Keratinocyte (primary cell): ENCODE data around the gene ANO10. TPM values are rescaled to one million over a fixed set of nuclear protein-coding genes. Genes with fewer than 3 reads are reported as not detected.

Source experiments
- DNase-seq: peaks from one replicate; pipeline ENCODE4 v3.0.0-alpha.2; 2011; ENCODE audit warnings: low read depth, missing footprints, low spot score
- FAIRE-seq: peaks from 2 replicates; lab custom pipeline; 2011; peaks lifted over from hg19 to GRCh38; lab: Jason Lieb, UNC
- H2AFZ ChIP-seq: 2 replicates; pipeline ENCODE4 v1.6.0; 2012; ENCODE audit warnings: low read length, control low read depth, inconsistent platforms; ENCODE audit not compliant: control insufficient read depth
- H3K27ac ChIP-seq: 2 replicates; pipeline ENCODE4 v1.5.1; 2011; ENCODE audit warnings: low read length; ENCODE audit not compliant: control insufficient read depth, insufficient read depth
- H3K27me3 ChIP-seq: 3 replicates; pipeline ENCODE4 v1.6.0; 2011; ENCODE audit warnings: low read length; ENCODE audit not compliant: control insufficient read depth, insufficient read depth; ENCODE audit errors: extremely low read depth
- H3K36me3 ChIP-seq, 2 experiments: 2 replicates in 1 of 2; 3 replicates in 1 of 2; pipeline ENCODE4 v1.5.1; 2011; ENCODE audit warnings: low read length in 2 of 2, mild to moderate bottlenecking in 1 of 2; ENCODE audit not compliant: control insufficient read depth in 2 of 2, insufficient read depth in 2 of 2; ENCODE audit errors: extremely low read depth in 1 of 2
- H3K4me1 ChIP-seq: 3 replicates; pipeline ENCODE4 v1.5.1; 2011; ENCODE audit warnings: low read length; ENCODE audit not compliant: control insufficient read depth, insufficient read depth; ENCODE audit errors: extremely low read depth
- H3K4me2 ChIP-seq: 3 replicates; pipeline ENCODE4 v1.6.0; 2011; ENCODE audit warnings: low read depth, low read length; ENCODE audit not compliant: control insufficient read depth, insufficient read depth; ENCODE audit errors: extremely low read depth
- H3K4me3 ChIP-seq, 3 experiments: fragments of 200-600 bp in 1 of 3; sonication (generic) in 1 of 3; 2 replicates in 2 of 3; 3 replicates in 1 of 3; pipeline ENCODE4 v1.5.1; 2011 to 2016; ENCODE audit warnings: low read length in 3 of 3, mild to moderate bottlenecking in 3 of 3, control low read depth in 2 of 3, inconsistent platforms in 1 of 3, low read depth in 1 of 3, mixed read lengths in 1 of 3, mixed run types in 1 of 3, moderate library complexity in 1 of 3; ENCODE audit not compliant: control insufficient read depth in 2 of 3, insufficient read depth in 2 of 3; ENCODE audit errors: extremely low read depth in 1 of 3
- H3K79me2 ChIP-seq: 2 replicates; pipeline ENCODE4 v1.6.0; 2012; ENCODE audit warnings: low read length; ENCODE audit not compliant: control insufficient read depth, insufficient read depth
- H3K9ac ChIP-seq: 3 replicates; pipeline ENCODE4 v1.6.0; 2011; ENCODE audit warnings: low read length; ENCODE audit not compliant: control insufficient read depth, insufficient read depth; ENCODE audit errors: extremely low read depth
- H3K9me1 ChIP-seq: 3 replicates; pipeline ENCODE4 v1.6.0; 2011; ENCODE audit warnings: low read length; ENCODE audit not compliant: control insufficient read depth, insufficient read depth; ENCODE audit errors: extremely low read depth
- H3K9me3 ChIP-seq: 2 replicates; pipeline ENCODE4 v1.5.1; 2012; ENCODE audit warnings: low read depth, low read length; ENCODE audit not compliant: control insufficient read depth
- H4K20me1 ChIP-seq: 3 replicates; pipeline ENCODE4 v1.6.0; 2011; ENCODE audit warnings: low read length; ENCODE audit not compliant: control insufficient read depth, insufficient read depth; ENCODE audit errors: extremely low read depth
- EZH2 ChIP-seq: IDR thresholded peaks from one replicate; pipeline ENCODE4 v1.6.1; 2012; ENCODE audit warnings: inconsistent platforms, mild to moderate bottlenecking, low read length, moderate library complexity
- dilution Hi-C: fragments of 300-500 bp; cut with MboI; formaldehyde crosslinking; loops from one replicate; pipeline ENCODE4 v1.7.0; 2020; ENCODE audit warnings: low sequenced_read_pairs; ENCODE audit not compliant: extremely low pct_ligation_motif_present
- polyA plus RNA-seq, 5 experiments: library from polyadenylated mRNA; depleted of rRNA in 3 of 5; stranded (reverse) in 3 of 5; stranded (forward) in 1 of 5; unstranded in 1 of 5; fragments of >200 nt; gene quantifications; 1 replicate in 1 of 5; 2 replicates in 3 of 5; 3 replicates in 1 of 5; pipeline versions ENCODE4 v1.2.1 to v1.2.3, GENCODE V29; 2011 to 2012; ENCODE audit warnings: missing spikeins in 2 of 5, low read depth in 1 of 5, low replicate concordance in 1 of 5
- TF ChIP-seq, protein P1 (sequence below), 3 experiments: IDR thresholded peaks in 1 of 3; conservative IDR thresholded peaks in 1 of 3; optimal IDR thresholded peaks in 1 of 3; 2 replicates in 2 of 3; 3 replicates in 1 of 3; pipeline versions ENCODE3 to v1.5.1; 2011; ENCODE audit warnings: low read length in 3 of 3, mild to moderate bottlenecking in 3 of 3, moderate library complexity in 2 of 3, control low read depth in 1 of 3, inconsistent platforms in 1 of 3; ENCODE audit not compliant: insufficient read depth in 2 of 3; ENCODE audit errors: extremely low read depth in 1 of 3

The ANO10 gene
- polyA plus RNA-seq, 1 donor (not counting 4 experiments of a cell fraction or from before 2014, with no cell fraction given): 48.8 TPM

DNA sequence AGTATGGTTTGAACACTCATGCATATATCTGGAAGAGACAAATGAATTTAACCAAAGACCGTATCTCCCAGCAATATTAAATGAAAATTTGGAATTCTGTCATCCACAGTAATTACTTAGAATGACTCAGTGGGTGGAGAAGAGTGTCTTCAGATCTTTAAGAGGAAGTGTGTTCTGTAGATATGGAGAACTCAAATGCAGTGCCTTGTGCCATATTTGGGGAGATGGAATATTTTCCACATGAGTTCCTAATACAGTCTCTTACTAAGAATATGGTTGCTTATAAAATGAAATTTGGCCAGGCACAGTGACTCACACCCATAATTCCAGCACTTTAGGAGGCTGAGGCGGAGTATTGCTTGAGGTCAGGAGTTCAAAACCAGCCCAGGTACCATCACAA, 40.5 kb downstream of the ANO10 start:
- peaks cover 0 to 3% of the 10 kb centered on the region in 2 experiments for H3K36me3 ChIP-seq
- no peak overlapping the region for H3K9ac ChIP-seq
- H4K20me1 ChIP-seq: no peaks in the 10 kb centered on the region
- TF ChIP-seq, protein P1, sequence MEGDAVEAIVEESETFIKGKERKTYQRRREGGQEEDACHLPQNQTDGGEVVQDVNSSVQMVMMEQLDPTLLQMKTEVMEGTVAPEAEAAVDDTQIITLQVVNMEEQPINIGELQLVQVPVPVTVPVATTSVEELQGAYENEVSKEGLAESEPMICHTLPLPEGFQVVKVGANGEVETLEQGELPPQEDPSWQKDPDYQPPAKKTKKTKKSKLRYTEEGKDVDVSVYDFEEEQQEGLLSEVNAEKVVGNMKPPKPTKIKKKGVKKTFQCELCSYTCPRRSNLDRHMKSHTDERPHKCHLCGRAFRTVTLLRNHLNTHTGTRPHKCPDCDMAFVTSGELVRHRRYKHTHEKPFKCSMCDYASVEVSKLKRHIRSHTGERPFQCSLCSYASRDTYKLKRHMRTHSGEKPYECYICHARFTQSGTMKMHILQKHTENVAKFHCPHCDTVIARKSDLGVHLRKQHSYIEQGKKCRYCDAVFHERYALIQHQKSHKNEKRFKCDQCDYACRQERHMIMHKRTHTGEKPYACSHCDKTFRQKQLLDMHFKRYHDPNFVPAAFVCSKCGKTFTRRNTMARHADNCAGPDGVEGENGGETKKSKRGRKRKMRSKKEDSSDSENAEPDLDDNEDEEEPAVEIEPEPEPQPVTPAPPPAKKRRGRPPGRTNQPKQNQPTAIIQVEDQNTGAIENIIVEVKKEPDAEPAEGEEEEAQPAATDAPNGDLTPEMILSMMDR (optimal IDR thresholded peaks at IDR 0.05 in 1 of 3, IDR thresholded peaks at IDR 0.05 in 1 of 3, conservative IDR thresholded peaks at IDR 0.05 in 1 of 3; ENCODE audit: extremely low read depth in 1 of 3, insufficient read depth in 2 of 3, low read length in 3 of 3): no peak
- TF ChIP-seq EZH2: no peak
- H2AFZ ChIP-seq: no peak overlapping the region
- H3K27me3 ChIP-seq: no peaks in the 10 kb centered on the region
- DNase-seq (no peak), FAIRE-seq (no peak)
- H3K4me1 ChIP-seq: peaks cover 19% of the 10 kb centered on the region
- no peaks in the 10 kb centered on the region for H3K79me2 ChIP-seq
- H3K9me1 ChIP-seq: no peaks in the 10 kb centered on the region
- H3K9me3 ChIP-seq: no peaks in the 10 kb centered on the region
- no peak overlapping the region for H3K4me2 ChIP-seq
- H3K27ac ChIP-seq: no peak overlapping the region
- dilution Hi-C loops: no loop called here
- H3K4me3 ChIP-seq: no peak overlapping the region

DNA sequence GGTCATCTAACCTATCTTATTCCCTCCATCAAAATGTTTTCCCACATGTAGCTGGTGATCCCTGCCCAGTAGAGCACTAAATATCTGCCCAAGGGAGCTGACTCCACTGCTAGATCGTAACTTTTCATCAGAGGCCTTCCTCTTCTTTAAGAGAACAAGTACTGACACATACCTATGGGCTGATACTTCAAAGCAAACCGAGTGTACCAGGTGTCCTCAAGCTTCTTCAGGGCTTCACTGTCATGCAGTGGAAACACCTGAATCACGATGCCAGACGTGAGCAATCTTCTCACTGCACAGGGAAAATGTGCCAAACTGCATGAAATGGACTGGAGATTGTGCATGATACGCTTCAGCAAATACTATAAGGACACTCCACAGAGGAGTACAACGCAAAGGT, 41.6 kb downstream of the ANO10 start:
- peak; percentile 69 for FAIRE-seq
- dilution Hi-C loops: no loop called here

More for the DNA sequence above, 41.6 kb downstream of the ANO10 start:
- H3K27me3 ChIP-seq: no peaks in the 10 kb centered on the region
- peak; percentile 71 for DNase-seq
- H3K9me1 ChIP-seq: no peaks in the 10 kb centered on the region
- TF ChIP-seq, protein P1 (optimal IDR thresholded peaks at IDR 0.05 in 1 of 3, IDR thresholded peaks at IDR 0.05 in 1 of 3, conservative IDR thresholded peaks at IDR 0.05 in 1 of 3; ENCODE audit: extremely low read depth in 1 of 3, insufficient read depth in 2 of 3, low read length in 3 of 3): no peak
- TF ChIP-seq EZH2: no peak
- no peak overlapping the region for H3K27ac ChIP-seq
- H3K4me2 ChIP-seq: no peak overlapping the region
- H3K4me1 ChIP-seq: peaks cover 19% of the 10 kb centered on the region
- no peak overlapping the region for H2AFZ ChIP-seq
- no peaks in the 10 kb centered on the region for H4K20me1 ChIP-seq
- no peak overlapping the region for H3K9ac ChIP-seq
- H3K9me3 ChIP-seq: no peaks in the 10 kb centered on the region
- no peaks in the 10 kb centered on the region for H3K79me2 ChIP-seq
- H3K36me3 ChIP-seq: peaks cover 0 to 3% of the 10 kb centered on the region in 2 experiments
- no peak overlapping the region for H3K4me3 ChIP-seq
